Osteoblast (primary cell): ENCODE results near the gene PSMD1. TPM values are rescaled to one million over a fixed set of nuclear protein-coding genes. Genes with fewer than 3 reads are reported as not detected.

Experiments used
- DNase-seq: peaks from one replicate; pipeline ENCODE4 v3.0.0; 2011; ENCODE audit warnings: low spot score, mixed read lengths; ENCODE audit not compliant: insufficient read length; ENCODE audit errors: missing footprints
- H2AFZ ChIP-seq: 2 replicates; pipeline ENCODE4 v1.6.0; 2011; ENCODE audit warnings: mild to moderate bottlenecking, low read length
- H3K27ac ChIP-seq: 2 replicates; pipeline ENCODE4 v1.5.1; 2011; ENCODE audit warnings: mild to moderate bottlenecking, low read depth, low read length, moderate library complexity
- H3K27me3 ChIP-seq: 2 replicates; pipeline ENCODE4 v1.6.0; 2012; ENCODE audit warnings: mild to moderate bottlenecking, control low read depth, inconsistent platforms, low read length, moderate library complexity; ENCODE audit not compliant: insufficient read depth
- H3K36me3 ChIP-seq: 2 replicates; pipeline ENCODE4 v1.5.1; 2011; ENCODE audit warnings: mild to moderate bottlenecking, low read length, control low read depth, moderate library complexity; ENCODE audit not compliant: insufficient read depth
- H3K4me1 ChIP-seq: 2 replicates; pipeline ENCODE4 v1.5.1; 2011; ENCODE audit warnings: mild to moderate bottlenecking, low read length, control low read depth, moderate library complexity; ENCODE audit not compliant: insufficient read depth
- H3K4me2 ChIP-seq: 2 replicates; pipeline ENCODE4 v1.6.0; 2011; ENCODE audit warnings: mild to moderate bottlenecking, low read length; ENCODE audit not compliant: insufficient read depth
- H3K4me3 ChIP-seq: fragments of 200-600 bp; sonication (generic); 3 replicates; pipeline ENCODE4 v1.5.1; 2012; ENCODE audit warnings: mild to moderate bottlenecking, low read length, inconsistent platforms; ENCODE audit not compliant: insufficient read depth
- H3K79me2 ChIP-seq: 2 replicates; pipeline ENCODE4 v1.6.0; 2012; ENCODE audit warnings: mild to moderate bottlenecking, low read length, control low read depth, inconsistent platforms; ENCODE audit not compliant: insufficient read depth
- H3K9me3 ChIP-seq: 2 replicates; pipeline ENCODE4 v1.5.1; 2011; ENCODE audit warnings: low read depth, low read length, control low read depth
- H4K20me1 ChIP-seq: 2 replicates; pipeline ENCODE4 v1.6.0; 2012; ENCODE audit warnings: mild to moderate bottlenecking, low read length, control low read depth; ENCODE audit not compliant: insufficient read depth
- CTCF ChIP-seq: IDR thresholded peaks from 2 replicates; pipeline ENCODE4 v1.5.1; 2011; ENCODE audit warnings: mild to moderate bottlenecking, low read depth, low read length, moderate library complexity; ENCODE audit errors: extremely low read depth
- total RNA-seq: library from RNA; depleted of rRNA; stranded (reverse); fragments of >200 nt; gene quantifications from 2 replicates; pipeline ENCODE4 v1.2.3, GENCODE V29; 2012

Gene PSMD1
- total RNA-seq, 1 donor = 112 TPM

GRCh38 chr2:231197706-231198290, 141.1 kb downstream of the PSMD1 start:
- peaks cover 4% of the 10 kb centered on the region for H3K36me3 ChIP-seq
- peaks cover 11% of the 10 kb centered on the region for H4K20me1 ChIP-seq
- peak; percentile 59 for DNase-seq
- H3K9me3 ChIP-seq = no peaks in the 10 kb centered on the region
- no peak for TF ChIP-seq CTCF
- H2AFZ ChIP-seq = peak overlapping the region; percentile 96
- H3K27me3 ChIP-seq = no peaks in the 10 kb centered on the region
- peak overlapping the region; percentile 89 for H3K4me2 ChIP-seq
- H3K79me2 ChIP-seq = peaks cover 39% of the 10 kb centered on the region
- H3K27ac ChIP-seq = peak overlapping the region; percentile 66
- H3K4me3 ChIP-seq = peak overlapping the region; percentile 82
- H3K4me1 ChIP-seq = peaks cover 26% of the 10 kb centered on the region

- peak within 1 kb of the TSS; percentile 66 for H3K27ac ChIP-seq
- peaks cover 4% of the 10 kb centered on the region for H3K36me3 ChIP-seq
- no peak for TF ChIP-seq CTCF
- H2AFZ ChIP-seq = peak within 1 kb of the TSS; percentile 96
- H3K4me1 ChIP-seq = peaks cover 26% of the 10 kb centered on the region
- H4K20me1 ChIP-seq = peaks cover 11% of the 10 kb centered on the region
- peaks cover 46% of the 10 kb centered on the region for H3K79me2 ChIP-seq
- no peaks in the 10 kb centered on the region for H3K9me3 ChIP-seq
- peak within 1 kb of the TSS; percentile 89 for H3K4me2 ChIP-seq
- H3K27me3 ChIP-seq = no peaks in the 10 kb centered on the region
- H3K4me3 ChIP-seq = peak within 1 kb of the TSS; percentile 82
- DNase-seq = peak; percentile 99
Measured at GRCh38 chr2:231198291-231199173, 141.9 kb downstream of the PSMD1 start, which contains the start of gene ARMC9. Gene ARMC9 (plus strand): TSS chr2:231198631. CDS start chr2:231206239, 7,608 bp downstream.

- no peaks in the 10 kb centered on the region for H3K27me3 ChIP-seq
- H3K79me2 ChIP-seq = peaks cover 50% of the 10 kb centered on the region
- TF ChIP-seq CTCF = no peak
- H3K4me3 ChIP-seq = peak overlapping the region; percentile 82
- H4K20me1 ChIP-seq = peaks cover 11% of the 10 kb centered on the region
- peak overlapping the region; percentile 96 for H2AFZ ChIP-seq
- no peaks in the 10 kb centered on the region for H3K9me3 ChIP-seq
- peaks cover 26% of the 10 kb centered on the region for H3K4me1 ChIP-seq
- H3K36me3 ChIP-seq = peaks cover 4% of the 10 kb centered on the region
- H3K27ac ChIP-seq = peak overlapping the region; percentile 66
- peak; percentile 90 for DNase-seq
- peak overlapping the region; percentile 89 for H3K4me2 ChIP-seq
Measured at GRCh38 chr2:231199219-231199618, 142.6 kb downstream of the PSMD1 start.

- H3K27me3 ChIP-seq = no peaks in the 10 kb centered on the region
- H3K4me1 ChIP-seq = peaks cover 26% of the 10 kb centered on the region
- no peak overlapping the region for H3K27ac ChIP-seq
- peaks cover 66% of the 10 kb centered on the region for H3K79me2 ChIP-seq
- TF ChIP-seq CTCF = no peak
- peaks cover 4% of the 10 kb centered on the region for H3K36me3 ChIP-seq
- peak overlapping the region; percentile 4 for H3K4me3 ChIP-seq
- H4K20me1 ChIP-seq = peaks cover 14% of the 10 kb centered on the region
- H3K9me3 ChIP-seq = no peaks in the 10 kb centered on the region
- DNase-seq = peak; percentile 66
- H2AFZ ChIP-seq = no peak overlapping the region
- H3K4me2 ChIP-seq = peak overlapping the region; percentile 89
Measured at GRCh38 chr2:231200805-231201474, 144.3 kb downstream of the PSMD1 start.
